OCI-LY7 (cell line): ENCODE results near the gene RAPGEF2.

Experiments used
- CTCF ChIP-seq: fragments of 200-600 bp; sonication (generic); conservative IDR thresholded peaks from 2 replicates; pipeline ENCODE4 v1.5.1; 2014; ENCODE audit warnings: mild to moderate bottlenecking, antibody characterized with exemption, low read length, moderate library complexity, mixed read lengths
- EZH2phosphoT487 ChIP-seq: fragments of 200-600 bp; sonication (generic); IDR thresholded peaks from 2 replicates; pipeline ENCODE4 v1.6.1; 2018; ENCODE audit warnings: low read depth, borderline replicate concordance, mild to moderate bottlenecking, mixed run types, antibody characterized with exemption, low read length, moderate library complexity, mixed read lengths

DNA sequence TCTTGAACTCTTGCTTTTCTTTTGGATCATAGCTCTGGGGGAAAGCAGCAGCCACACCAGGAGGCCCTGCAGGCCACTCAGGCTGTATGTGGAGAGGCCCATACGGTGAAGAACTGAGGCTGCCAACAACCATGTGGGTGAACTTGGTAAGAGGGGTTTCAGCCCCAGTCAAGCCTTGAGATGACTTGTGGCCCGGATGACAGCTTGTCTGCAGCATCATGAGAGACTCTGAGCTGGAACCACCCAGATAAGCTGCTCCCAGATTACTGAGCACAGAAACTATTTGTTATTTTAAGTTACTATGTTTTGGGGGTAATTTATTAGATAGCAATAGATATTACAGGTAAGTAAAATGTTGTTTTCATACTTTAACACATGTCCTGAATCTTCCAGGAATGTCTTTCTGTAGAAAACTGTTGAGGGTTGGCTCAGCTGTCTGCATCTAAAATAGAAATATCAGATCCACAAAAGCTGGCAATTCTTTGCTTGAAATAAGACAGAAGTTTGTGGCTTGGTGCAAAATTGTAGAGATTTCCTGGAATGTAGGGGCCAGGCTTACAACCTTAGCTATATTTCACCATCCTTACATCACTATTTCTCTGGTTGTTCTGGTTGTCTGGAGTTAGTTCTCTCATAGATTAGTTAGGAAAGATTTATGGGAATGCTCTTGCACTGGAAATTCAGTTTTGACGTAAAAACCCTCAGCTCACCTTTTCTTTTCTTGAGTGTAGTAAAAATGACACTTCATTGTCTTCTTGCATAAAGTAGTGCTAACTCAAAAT is 272.1 kb downstream of the RAPGEF2 start:
- TF ChIP-seq CTCF = no peak
- TF ChIP-seq EZH2phosphoT487 = no peak
